Measurements from ENCODE around the gene GPRASP1. TPM values are rescaled to one million over a fixed set of nuclear protein-coding genes. Genes with fewer than 3 reads are reported as not detected.

Gene GPRASP1
- total and polyA plus RNA-seq, 2 of the 13 experiments (the other 11 are each of a cell fraction or from before 2014, with no cell fraction given), result 0.38 to 1.4 TPM

DNA sequence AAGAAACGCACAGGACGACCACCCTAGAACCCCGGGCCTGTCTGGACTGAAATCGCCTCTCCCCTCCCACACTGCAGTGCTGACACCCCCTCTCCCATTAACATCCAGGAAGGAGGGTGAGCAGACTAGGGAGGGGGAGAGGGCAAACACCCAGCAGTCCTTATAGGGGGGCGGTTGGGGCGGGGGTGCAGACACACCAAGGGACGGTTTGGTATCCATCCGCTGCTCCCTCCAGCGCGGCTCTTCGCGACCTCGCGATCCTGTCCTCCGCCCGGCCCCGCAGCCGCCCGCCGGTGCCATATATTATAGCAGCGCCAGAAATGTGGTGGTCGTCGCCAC is 411 bp upstream of the GPRASP1 start:
- no peaks in the 10 kb centered on the region for H3K36me3 ChIP-seq (replicated peaks in 1 of 2; ENCODE audit: control insufficient read depth in 1 of 2, insufficient read depth in 2 of 2, low read length in 2 of 2)
- DNase-seq (ENCODE audit: low spot score) (no peak), FAIRE-seq (no peak), ATAC-seq (no peak)
- no peaks in the 10 kb centered on the region for H3K27me3 ChIP-seq (ENCODE audit: control insufficient read depth in 1 of 2, insufficient read depth in 2 of 2, low read length in 2 of 2)
- H3K9me3 ChIP-seq (ENCODE audit: low read length), result no peaks in the 10 kb centered on the region
- BruUV-seq (replicated peaks), result no TSS peak
- no peak overlapping the region for H3K9ac ChIP-seq (ENCODE audit: insufficient read depth, low read depth, low read length)
- in situ Hi-C loops (cut with HindIII; ENCODE audit: extremely low pct_ligation_motif_present, low pct_unique_long_range_greater_than_20kb) (no loop called here), intact Hi-C loops (cut with micrococcal nuclease; ENCODE audit: unreplicated experiment) (no loop called here)
- TF ChIP-seq ZSCAN5A (CRISPR knock-in tag; IDR thresholded peaks at IDR 0.05; ENCODE audit: borderline replicate concordance) (no peak), STAT6 (CRISPR knock-in tag; IDR thresholded peaks at IDR 0.05; ENCODE audit: borderline replicate concordance) (no peak), ZNF737 (CRISPR knock-in tag; IDR thresholded peaks at IDR 0.05; ENCODE audit: borderline replicate concordance) (no peak), PPARG (CRISPR knock-in tag; conservative IDR thresholded peaks at IDR 0.05) (no peak), PAX8 (CRISPR knock-in tag; IDR thresholded peaks at IDR 0.05; ENCODE audit: borderline replicate concordance) (no peak), MYPOP (CRISPR knock-in tag; IDR thresholded peaks at IDR 0.05) (no peak), TMF1 (CRISPR knock-in tag; IDR thresholded peaks at IDR 0.05; ENCODE audit: low read depth) (no peak), ZNF430 (CRISPR knock-in tag; IDR thresholded peaks at IDR 0.05) (no peak), HCFC1 (IDR thresholded peaks at IDR 0.05; ENCODE audit: low read depth, low read length) (no peak), PCBP1 (IDR thresholded peaks at IDR 0.05; ENCODE audit: borderline replicate concordance, low read depth, low read length) (no peak), CC2D1A (CRISPR knock-in tag; IDR thresholded peaks at IDR 0.05) (no peak), ZNF326 (CRISPR knock-in tag; IDR thresholded peaks at IDR 0.05; ENCODE audit: borderline replicate concordance) (no peak), ZNF234 (CRISPR knock-in tag; conservative IDR thresholded peaks at IDR 0.05) (no peak), ZBTB7B (CRISPR knock-in tag; IDR thresholded peaks at IDR 0.05) (no peak), ZNF253 (CRISPR knock-in tag; IDR thresholded peaks at IDR 0.05; ENCODE audit: borderline replicate concordance) (no peak)
- TF ChIP-seq, protein P1, sequence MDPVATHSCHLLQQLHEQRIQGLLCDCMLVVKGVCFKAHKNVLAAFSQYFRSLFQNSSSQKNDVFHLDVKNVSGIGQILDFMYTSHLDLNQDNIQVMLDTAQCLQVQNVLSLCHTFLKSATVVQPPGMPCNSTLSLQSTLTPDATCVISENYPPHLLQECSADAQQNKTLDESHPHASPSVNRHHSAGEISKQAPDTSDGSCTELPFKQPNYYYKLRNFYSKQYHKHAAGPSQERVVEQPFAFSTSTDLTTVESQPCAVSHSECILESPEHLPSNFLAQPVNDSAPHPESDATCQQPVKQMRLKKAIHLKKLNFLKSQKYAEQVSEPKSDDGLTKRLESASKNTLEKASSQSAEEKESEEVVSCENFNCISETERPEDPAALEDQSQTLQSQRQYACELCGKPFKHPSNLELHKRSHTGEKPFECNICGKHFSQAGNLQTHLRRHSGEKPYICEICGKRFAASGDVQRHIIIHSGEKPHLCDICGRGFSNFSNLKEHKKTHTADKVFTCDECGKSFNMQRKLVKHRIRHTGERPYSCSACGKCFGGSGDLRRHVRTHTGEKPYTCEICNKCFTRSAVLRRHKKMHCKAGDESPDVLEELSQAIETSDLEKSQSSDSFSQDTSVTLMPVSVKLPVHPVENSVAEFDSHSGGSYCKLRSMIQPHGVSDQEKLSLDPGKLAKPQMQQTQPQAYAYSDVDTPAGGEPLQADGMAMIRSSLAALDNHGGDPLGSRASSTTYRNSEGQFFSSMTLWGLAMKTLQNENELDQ (CRISPR knock-in tag; IDR thresholded peaks at IDR 0.05; ENCODE audit: borderline replicate concordance), result no peak
- TF ChIP-seq, protein P2, sequence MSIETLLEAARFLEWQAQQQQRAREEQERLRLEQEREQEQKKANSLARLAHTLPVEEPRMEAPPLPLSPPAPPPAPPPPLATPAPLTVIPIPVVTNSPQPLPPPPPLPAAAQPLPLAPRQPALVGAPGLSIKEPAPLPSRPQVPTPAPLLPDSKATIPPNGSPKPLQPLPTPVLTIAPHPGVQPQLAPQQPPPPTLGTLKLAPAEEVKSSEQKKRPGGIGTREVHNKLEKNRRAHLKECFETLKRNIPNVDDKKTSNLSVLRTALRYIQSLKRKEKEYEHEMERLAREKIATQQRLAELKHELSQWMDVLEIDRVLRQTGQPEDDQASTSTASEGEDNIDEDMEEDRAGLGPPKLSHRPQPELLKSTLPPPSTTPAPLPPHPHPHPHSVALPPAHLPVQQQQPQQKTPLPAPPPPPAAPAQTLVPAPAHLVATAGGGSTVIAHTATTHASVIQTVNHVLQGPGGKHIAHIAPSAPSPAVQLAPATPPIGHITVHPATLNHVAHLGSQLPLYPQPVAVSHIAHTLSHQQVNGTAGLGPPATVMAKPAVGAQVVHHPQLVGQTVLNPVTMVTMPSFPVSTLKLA (IDR thresholded peaks at IDR 0.05), result no peak
- no peak overlapping the region for H2AFZ ChIP-seq (ENCODE audit: low read length)
- H3K79me2 ChIP-seq (ENCODE audit: insufficient read depth, low read length), result no peaks in the 10 kb centered on the region
- no CpG with 5 or more reads among the region's 23 CpGs for WGBS (ENCODE audit: low lambda C conversion rate)
- H3K4me1 ChIP-seq (ENCODE audit: insufficient read depth, low read length), result no peaks in the 10 kb centered on the region
- H4K20me1 ChIP-seq (ENCODE audit: insufficient read depth, low read length), result no peaks in the 10 kb centered on the region
- H3K4me3 ChIP-seq (replicated peaks in 1 of 3; ENCODE audit: insufficient read depth in 1 of 3, low read depth in 2 of 3, low read length in 3 of 3), result no peak overlapping the region
- CTCF ChIA-PET (ENCODE audit: low intra/inter-chr PET ratio, low total read pairs), result no interaction called here
- POLR2A ChIA-PET, result no interaction called here
- no peak overlapping the region for H3K4me2 ChIP-seq (ENCODE audit: low read depth, low read length)
- H3K27ac ChIP-seq (ENCODE audit: extremely low read length, insufficient read depth, low read length), result no peak overlapping the region
